ENCODE results near the gene PDE4B.

Gene PDE4B

GRCh38 chr1:65813956-65814355 is 21.3 kb downstream of the PDE4B start:
- TF ChIP-seq, protein P1, sequence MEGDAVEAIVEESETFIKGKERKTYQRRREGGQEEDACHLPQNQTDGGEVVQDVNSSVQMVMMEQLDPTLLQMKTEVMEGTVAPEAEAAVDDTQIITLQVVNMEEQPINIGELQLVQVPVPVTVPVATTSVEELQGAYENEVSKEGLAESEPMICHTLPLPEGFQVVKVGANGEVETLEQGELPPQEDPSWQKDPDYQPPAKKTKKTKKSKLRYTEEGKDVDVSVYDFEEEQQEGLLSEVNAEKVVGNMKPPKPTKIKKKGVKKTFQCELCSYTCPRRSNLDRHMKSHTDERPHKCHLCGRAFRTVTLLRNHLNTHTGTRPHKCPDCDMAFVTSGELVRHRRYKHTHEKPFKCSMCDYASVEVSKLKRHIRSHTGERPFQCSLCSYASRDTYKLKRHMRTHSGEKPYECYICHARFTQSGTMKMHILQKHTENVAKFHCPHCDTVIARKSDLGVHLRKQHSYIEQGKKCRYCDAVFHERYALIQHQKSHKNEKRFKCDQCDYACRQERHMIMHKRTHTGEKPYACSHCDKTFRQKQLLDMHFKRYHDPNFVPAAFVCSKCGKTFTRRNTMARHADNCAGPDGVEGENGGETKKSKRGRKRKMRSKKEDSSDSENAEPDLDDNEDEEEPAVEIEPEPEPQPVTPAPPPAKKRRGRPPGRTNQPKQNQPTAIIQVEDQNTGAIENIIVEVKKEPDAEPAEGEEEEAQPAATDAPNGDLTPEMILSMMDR (IDR thresholded peaks at IDR 0.05; ENCODE audit: borderline replicate concordance, insufficient read depth, low read depth, low read length): no peak
- no peak overlapping the region for H3K4me3 ChIP-seq (ENCODE audit: low read depth, low read length)

GRCh38 chr1:65814752-65815151 is 22.1 kb downstream of the PDE4B start:
- TF ChIP-seq, protein P1 (IDR thresholded peaks at IDR 0.05; ENCODE audit: borderline replicate concordance, insufficient read depth, low read depth, low read length): no peak

DNA sequence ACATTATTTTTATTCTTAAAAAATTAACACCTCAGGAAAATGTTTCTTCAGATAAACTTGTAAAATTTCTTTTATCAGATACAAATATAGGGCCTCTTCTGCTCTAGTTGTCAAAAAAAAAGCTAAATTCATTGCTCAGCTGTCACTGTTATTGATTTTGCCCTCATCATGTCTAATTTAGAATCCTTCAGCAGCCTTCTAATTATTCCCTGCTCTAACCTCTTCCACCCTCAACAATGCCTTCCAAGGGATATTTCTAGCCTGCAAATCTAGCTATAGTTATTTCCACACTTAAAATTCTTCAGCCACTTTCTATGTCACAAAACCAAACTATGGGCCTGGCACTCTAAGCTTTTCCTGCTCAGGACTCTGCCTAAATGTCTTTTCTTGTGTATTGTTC is 25.2 kb downstream of the PDE4B start:
- no peak overlapping the region for H3K4me3 ChIP-seq (ENCODE audit: low read depth, low read length)
- TF ChIP-seq, protein P1 (IDR thresholded peaks at IDR 0.05; ENCODE audit: borderline replicate concordance, insufficient read depth, low read depth, low read length): no peak

More at GRCh38 chr1:65814752-65815151, 22.1 kb downstream of the PDE4B start:
- no peak overlapping the region for H3K4me3 ChIP-seq (ENCODE audit: low read depth, low read length)

DNA sequence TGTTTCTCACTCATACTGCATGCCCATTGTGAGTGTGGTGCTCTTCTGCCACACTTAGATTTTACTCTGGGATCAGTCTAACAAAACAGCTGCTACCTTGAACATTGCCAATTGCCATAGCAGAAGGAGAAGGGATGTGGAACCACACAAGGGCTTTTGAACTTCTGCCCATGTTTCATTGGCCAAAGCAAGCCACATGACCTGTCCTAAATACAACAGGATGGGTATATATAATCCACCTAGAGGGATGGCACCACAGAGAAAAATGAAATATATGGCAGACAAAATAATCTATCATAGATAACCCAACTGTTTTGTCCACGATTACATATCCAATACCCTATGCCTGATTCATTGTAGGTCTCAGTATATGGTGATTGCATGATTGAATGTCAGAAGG is 26.3 kb downstream of the PDE4B start:
- TF ChIP-seq, protein P1 (IDR thresholded peaks at IDR 0.05; ENCODE audit: borderline replicate concordance, insufficient read depth, low read depth, low read length): no peak
- no peak overlapping the region for H3K4me3 ChIP-seq (ENCODE audit: low read depth, low read length)

GRCh38 chr1:65820983-65821382 is 28.3 kb downstream of the PDE4B start:
- TF ChIP-seq, protein P1 (IDR thresholded peaks at IDR 0.05; ENCODE audit: borderline replicate concordance, insufficient read depth, low read depth, low read length): no peak
- no peak overlapping the region for H3K4me3 ChIP-seq (ENCODE audit: low read depth, low read length)

- TF ChIP-seq, protein P1 (IDR thresholded peaks at IDR 0.05; ENCODE audit: borderline replicate concordance, insufficient read depth, low read depth, low read length): no peak
- no peak overlapping the region for H3K4me3 ChIP-seq (ENCODE audit: low read depth, low read length)
Observed at GRCh38 chr1:65821386-65821785, 28.7 kb downstream of the PDE4B start.

DNA sequence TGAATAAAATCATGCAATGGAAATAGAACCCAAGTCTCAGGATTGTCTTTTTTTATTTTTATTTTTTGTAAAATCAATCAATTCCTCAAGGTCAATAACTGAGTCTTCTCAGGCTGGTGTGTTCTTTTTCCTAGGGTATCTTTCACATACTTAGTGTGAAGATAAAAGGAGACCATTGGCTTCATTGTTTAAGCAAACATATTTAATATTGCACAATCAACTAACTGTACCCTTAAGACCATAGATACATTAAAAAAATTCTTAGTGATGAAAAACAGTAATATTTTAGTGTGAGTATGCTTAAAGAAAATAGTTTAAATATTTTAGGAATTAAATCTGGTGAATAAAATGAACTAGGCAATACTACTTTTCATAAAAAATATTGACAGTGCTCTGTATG is 31.4 kb downstream of the PDE4B start:
- H3K4me3 ChIP-seq (ENCODE audit: low read depth, low read length): no peak overlapping the region
- TF ChIP-seq, protein P1 (IDR thresholded peaks at IDR 0.05; ENCODE audit: borderline replicate concordance, insufficient read depth, low read depth, low read length): no peak

All from GM12875 (cell line).